WTC11 (cell line): ENCODE results near the gene RPL9. TPM values are rescaled to one million over a fixed set of nuclear protein-coding genes. Genes with fewer than 3 reads are reported as not detected.
"Not testable (repeated sequence)": the region's sequence is repeated elsewhere in the genome, so short reads cannot be mapped to it uniquely, and the experiment has no call there.

Experiments
- ATAC-seq: fragments of 200-7000 bp; cut with Tn5 transposase; 2 replicates; pipeline ENCODE4 v1.10.0; 2021; ENCODE audit warnings: mild to moderate bottlenecking, moderate library complexity
- CTCF ChIA-PET: fragments of 300-600 bp; sonication (Branson Sonifier 250); formaldehyde crosslinking; loops from one replicate; lab custom pipeline; 2021; ENCODE audit warnings: antibody characterized with exemption; lab: Charles Lee
- POLR2A ChIA-PET: fragments of 350-600 bp; sonication (Branson Sonifier 250); formaldehyde crosslinking; loops from one replicate; lab custom pipeline; 2021; ENCODE audit warnings: antibody characterized with exemption; lab: Charles Lee
- DNase-seq: peaks from one replicate; pipeline ENCODE4 v3.0.0; 2021; ENCODE audit warnings: low spot score
- H3K27ac Mint-ChIP-seq: 2 replicates; pipeline ENCODE4 v1.8.0; 2021; ENCODE audit warnings: mixed read lengths
- H3K27me3 Mint-ChIP-seq: 2 replicates; pipeline ENCODE4 v1.8.0; 2021; ENCODE audit warnings: low read depth, mild to moderate bottlenecking, moderate library complexity, mixed read lengths
- H3K36me3 Mint-ChIP-seq: 2 replicates; pipeline ENCODE4 v1.8.0; 2021; ENCODE audit warnings: mixed read lengths
- H3K4me1 Mint-ChIP-seq: 2 replicates; pipeline ENCODE4 v1.8.0; 2022; ENCODE audit warnings: mixed read lengths
- H3K4me3 Mint-ChIP-seq: 2 replicates; pipeline ENCODE4 v1.8.0; 2021; ENCODE audit warnings: mild to moderate bottlenecking, moderate library complexity, mixed read lengths
- H3K9me3 Mint-ChIP-seq: 2 replicates; pipeline ENCODE4 v1.8.0; 2021; ENCODE audit warnings: mixed read lengths
- CREB1 ChIP-seq: sonication (generic); formaldehyde crosslinking; IDR thresholded peaks from 2 replicates; pipeline ENCODE4 v1.8.0; 2023; ENCODE audit warnings: mild to moderate bottlenecking, missing genetic modification reagents
- ESRRA ChIP-seq: sonication (generic); formaldehyde crosslinking; IDR thresholded peaks from 2 replicates; pipeline ENCODE4 v1.8.1; 2022; ENCODE audit warnings: mild to moderate bottlenecking, missing genetic modification reagents, borderline replicate concordance
- GABPB1 ChIP-seq: sonication (generic); formaldehyde crosslinking; IDR thresholded peaks from 2 replicates; pipeline ENCODE4 v1.8.1; 2023; ENCODE audit warnings: mild to moderate bottlenecking, missing genetic modification reagents
- HMGXB4 ChIP-seq: sonication (generic); formaldehyde crosslinking; IDR thresholded peaks from 2 replicates; pipeline ENCODE4 v1.8.1; 2023; ENCODE audit warnings: mild to moderate bottlenecking, moderate library complexity, missing genetic modification reagents
- IRF2 ChIP-seq: sonication (generic); formaldehyde crosslinking; IDR thresholded peaks from 2 replicates; pipeline ENCODE4 v1.8.0; 2022; ENCODE audit warnings: low read depth, missing genetic modification reagents, borderline replicate concordance
- JUN ChIP-seq: sonication (generic); formaldehyde crosslinking; IDR thresholded peaks from 2 replicates; pipeline ENCODE4 v1.8.0; 2023; ENCODE audit warnings: mild to moderate bottlenecking, missing genetic modification reagents
- MLX ChIP-seq: sonication (generic); formaldehyde crosslinking; IDR thresholded peaks from 2 replicates; pipeline ENCODE4 v1.8.1; 2023; ENCODE audit warnings: mild to moderate bottlenecking, missing genetic modification reagents, moderate library complexity
- NR3C1 ChIP-seq: sonication (generic); formaldehyde crosslinking; conservative IDR thresholded peaks from 2 replicates; pipeline ENCODE4 v1.8.1; 2023; ENCODE audit warnings: low read depth, mild to moderate bottlenecking, missing genetic modification reagents
- PRRX2 ChIP-seq: fragments of 250-450 bp; sonication (Bioruptor Pico); IDR thresholded peaks from 2 replicates; pipeline ENCODE4 v1.8.0; 2021; ENCODE audit warnings: mild to moderate bottlenecking
- SMAD3 ChIP-seq: sonication (generic); formaldehyde crosslinking; IDR thresholded peaks from 2 replicates; pipeline ENCODE4 v1.8.0; 2022; ENCODE audit warnings: missing genetic modification reagents, mild to moderate bottlenecking, borderline replicate concordance
- SMAD4 ChIP-seq: sonication (generic); formaldehyde crosslinking; IDR thresholded peaks from 2 replicates; pipeline ENCODE4 v1.8.0; 2022; ENCODE audit warnings: mild to moderate bottlenecking, missing genetic modification reagents
- SP1 ChIP-seq: sonication (generic); formaldehyde crosslinking; conservative IDR thresholded peaks from 2 replicates; pipeline ENCODE4 v1.8.1; 2022; ENCODE audit warnings: missing genetic modification reagents
- STAT6 ChIP-seq: sonication (generic); formaldehyde crosslinking; conservative IDR thresholded peaks from 2 replicates; pipeline ENCODE4 v1.8.1; 2023; ENCODE audit warnings: mild to moderate bottlenecking, low read depth, missing genetic modification reagents, moderate library complexity
- ZNF121 ChIP-seq: sonication (generic); formaldehyde crosslinking; IDR thresholded peaks from 2 replicates; pipeline ENCODE4 v1.8.0; 2023; ENCODE audit warnings: missing genetic modification reagents
- ZNF416 ChIP-seq: fragments of 250-450 bp; sonication (Bioruptor Pico); IDR thresholded peaks from 2 replicates; pipeline ENCODE4 v1.9.0; 2021; ENCODE audit warnings: mild to moderate bottlenecking, inconsistent platforms
- ZNF423 ChIP-seq: fragments of 250-450 bp; sonication (Bioruptor Pico); IDR thresholded peaks from 2 replicates; pipeline ENCODE4 v2.1.2; 2022; ENCODE audit warnings: mild to moderate bottlenecking, moderate library complexity
- ZNF671 ChIP-seq: fragments of 250-450 bp; sonication (Bioruptor Pico); IDR thresholded peaks from 2 replicates; pipeline ENCODE4 v1.8.0; 2021; ENCODE audit warnings: mild to moderate bottlenecking
- ZSCAN18 ChIP-seq: fragments of 250-450 bp; sonication (Bioruptor Pico); IDR thresholded peaks from 2 replicates; pipeline ENCODE4 v2.1.2; 2022; ENCODE audit warnings: mild to moderate bottlenecking, moderate library complexity
- total RNA-seq: library from RNA; stranded (reverse); gene quantifications from 3 replicates; pipeline ENCODE4 v1.2.3, GENCODE V29; 2021
- TF ChIP-seq, protein P1 (sequence below): sonication (generic); formaldehyde crosslinking; IDR thresholded peaks from 2 replicates; pipeline ENCODE4 v1.8.1; 2023; ENCODE audit warnings: mild to moderate bottlenecking, missing genetic modification reagents, moderate library complexity

The RPL9 gene
- total RNA-seq, 1 experiment from 2014 or later = 1,191 TPM

DNA sequence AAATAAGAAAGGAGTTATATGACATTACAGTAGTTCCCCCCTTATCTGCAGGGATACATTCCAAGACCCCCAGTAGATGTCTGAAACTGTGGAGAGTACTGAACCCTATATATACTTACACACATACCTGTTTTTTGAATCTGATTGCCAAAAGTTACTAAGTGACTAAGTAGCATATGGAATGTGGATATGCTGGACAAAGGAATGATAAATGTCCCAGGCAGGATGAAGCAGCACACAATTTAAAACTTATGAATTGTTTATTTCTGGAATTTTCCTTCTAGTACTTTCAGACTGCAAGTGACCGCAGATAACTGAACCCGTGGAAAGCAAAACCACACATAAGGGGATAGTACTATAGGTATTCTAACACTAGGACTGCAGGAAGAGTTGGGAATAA, 45.8 kb upstream of the RPL9 start (continued):
- TF ChIP-seq ZSCAN18 = no peak
- no peak for TF ChIP-seq JUN (CRISPR knock-in tag)
- TF ChIP-seq ZNF416 (CRISPR knock-in tag) = no peak
- TF ChIP-seq GABPB1 = no peak
- TF ChIP-seq IRF2 = no peak
- no peak for TF ChIP-seq ZNF671 (CRISPR knock-in tag)
- TF ChIP-seq STAT6 (CRISPR knock-in tag) = no peak

GRCh38 chr4:39502664-39503035, 43.9 kb upstream of the RPL9 start:
- ATAC-seq, POLR2A ChIA-PET, H3K4me1 Mint-ChIP-seq, H3K27ac Mint-ChIP-seq, H3K4me3 Mint-ChIP-seq, DNase-seq, CTCF ChIA-PET, H3K9me3 Mint-ChIP-seq, H3K27me3 Mint-ChIP-seq: not testable (repeated sequence)
- H3K36me3 Mint-ChIP-seq = peaks cover 76% of the 10 kb centered on the region

DNA sequence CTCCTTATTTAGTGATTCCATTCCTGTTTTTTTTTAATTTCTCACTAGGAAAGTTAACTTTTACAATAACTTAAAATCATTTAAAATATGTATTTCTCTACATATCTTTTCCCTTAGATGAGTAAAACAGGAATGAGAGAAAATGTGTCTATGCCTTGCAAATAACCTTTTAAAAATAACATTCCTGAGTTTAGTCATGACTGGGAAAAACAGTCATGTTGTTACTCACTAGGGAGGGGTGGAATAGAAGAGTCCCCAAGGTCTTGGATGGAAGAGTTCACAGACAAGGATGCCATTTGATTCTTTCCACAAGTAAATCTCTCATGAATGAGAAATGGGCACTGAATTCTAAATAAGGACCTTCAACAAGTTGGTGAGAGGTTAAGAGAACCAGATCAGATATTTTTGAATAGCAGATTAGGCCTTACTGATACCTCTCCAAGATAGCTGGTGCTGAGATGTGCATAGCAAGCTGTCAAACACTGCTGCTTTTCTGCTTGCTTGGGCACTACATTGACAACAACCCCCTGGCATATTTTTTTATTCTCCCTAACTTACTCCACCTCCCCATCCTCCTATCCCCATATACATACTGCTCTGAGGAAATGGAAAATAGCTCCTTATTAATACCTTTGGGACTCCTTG, 43.4 kb upstream of the RPL9 start:
- ATAC-seq = no peak
- H3K9me3 Mint-ChIP-seq = no peaks in the 10 kb centered on the region
- no peak for DNase-seq
- TF ChIP-seq ZNF121 (no peak), CREB1 (no peak), SMAD3 (CRISPR knock-in tag) (no peak), PRRX2 (no peak), ZNF423 (CRISPR knock-in tag) (no peak), MLX (CRISPR knock-in tag) (no peak), SP1 (CRISPR knock-in tag) (no peak), NR3C1 (CRISPR knock-in tag) (no peak), HMGXB4 (CRISPR knock-in tag) (no peak), ESRRA (CRISPR knock-in tag) (no peak), SMAD4 (CRISPR knock-in tag) (no peak)
- TF ChIP-seq, protein P1, sequence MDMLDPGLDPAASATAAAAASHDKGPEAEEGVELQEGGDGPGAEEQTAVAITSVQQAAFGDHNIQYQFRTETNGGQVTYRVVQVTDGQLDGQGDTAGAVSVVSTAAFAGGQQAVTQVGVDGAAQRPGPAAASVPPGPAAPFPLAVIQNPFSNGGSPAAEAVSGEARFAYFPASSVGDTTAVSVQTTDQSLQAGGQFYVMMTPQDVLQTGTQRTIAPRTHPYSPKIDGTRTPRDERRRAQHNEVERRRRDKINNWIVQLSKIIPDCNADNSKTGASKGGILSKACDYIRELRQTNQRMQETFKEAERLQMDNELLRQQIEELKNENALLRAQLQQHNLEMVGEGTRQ = no peak
- TF ChIP-seq, all 79 proteins: peak for 0
- H3K27me3 Mint-ChIP-seq = no peaks in the 10 kb centered on the region
- no peak overlapping the region for H3K27ac Mint-ChIP-seq
- no peaks in the 10 kb centered on the region for H3K4me1 Mint-ChIP-seq
- ChIA-PET POLR2A (no interaction called here), CTCF (no interaction called here)
- peaks cover 71% of the 10 kb centered on the region for H3K36me3 Mint-ChIP-seq
- no peak overlapping the region for H3K4me3 Mint-ChIP-seq
